GM19035 (cell line): Measurements from ENCODE around the gene CD3D.
A peak's percentile ranks its signal among the peaks of the same experiment; 100 is the strongest.
"Not testable (repeated sequence)": the region's sequence is repeated elsewhere in the genome, so short reads cannot be mapped to it uniquely, and the experiment has no call there.

Source experiments
- ATAC-seq: cut with Tn5 transposase; IDR thresholded peaks from one replicate; pipeline ENCODE4 v1.9.1; 2021; ENCODE audit not compliant: unreplicated experiment

CD3D gene

GRCh38 chr11:118339281-118339961 lies 3.1 kb downstream of the CD3D start:
- no peak for ATAC-seq

DNA sequence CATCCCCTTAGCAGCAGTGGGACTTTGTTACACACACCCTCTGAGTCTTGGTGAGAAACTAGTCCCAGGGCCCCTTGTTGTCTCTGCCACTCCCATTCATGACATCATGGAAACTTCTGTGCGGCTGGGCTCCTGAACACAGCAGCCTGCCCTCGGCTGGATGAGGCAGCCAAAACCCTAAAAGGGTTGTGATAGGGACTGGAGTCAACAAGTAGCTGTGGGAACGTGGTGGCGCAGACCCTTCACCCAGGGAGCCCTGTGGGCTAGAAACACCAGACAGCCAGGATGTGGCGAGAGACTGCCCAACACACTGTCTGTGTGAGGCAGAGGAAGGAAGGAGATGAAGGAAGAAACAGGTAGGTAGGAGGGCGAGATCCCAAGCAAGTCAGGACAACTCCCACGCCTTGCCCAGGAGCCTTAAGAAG lies 3.9 kb downstream of the CD3D start:
- ATAC-seq: peak; percentile 47

DNA sequence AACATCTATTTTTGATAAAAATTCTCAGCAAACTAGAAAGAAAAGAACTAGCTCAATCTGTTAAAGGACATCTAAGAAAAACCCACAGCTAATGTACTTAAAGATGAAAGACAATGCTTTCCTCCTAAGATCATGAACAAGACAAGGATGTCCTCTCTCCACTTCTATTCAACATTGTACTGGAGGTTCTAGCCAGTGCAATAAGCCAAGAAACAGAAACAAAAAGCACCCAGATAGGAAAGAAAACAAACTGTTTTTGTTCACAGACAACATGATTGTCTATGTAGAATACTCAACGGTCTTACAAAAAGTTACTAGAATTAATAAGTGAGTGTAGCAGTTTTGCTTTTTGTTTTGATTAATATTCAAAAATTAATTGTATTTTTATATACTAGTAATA lies 7.8 kb downstream of the CD3D start:
- ATAC-seq: no peak

GRCh38 chr11:118328745-118329144 lies 13.8 kb downstream of the CD3D start:
- ATAC-seq: no peak

GRCh38 chr11:118325283-118325682 lies 17.2 kb downstream of the CD3D start:
- ATAC-seq: no peak

DNA sequence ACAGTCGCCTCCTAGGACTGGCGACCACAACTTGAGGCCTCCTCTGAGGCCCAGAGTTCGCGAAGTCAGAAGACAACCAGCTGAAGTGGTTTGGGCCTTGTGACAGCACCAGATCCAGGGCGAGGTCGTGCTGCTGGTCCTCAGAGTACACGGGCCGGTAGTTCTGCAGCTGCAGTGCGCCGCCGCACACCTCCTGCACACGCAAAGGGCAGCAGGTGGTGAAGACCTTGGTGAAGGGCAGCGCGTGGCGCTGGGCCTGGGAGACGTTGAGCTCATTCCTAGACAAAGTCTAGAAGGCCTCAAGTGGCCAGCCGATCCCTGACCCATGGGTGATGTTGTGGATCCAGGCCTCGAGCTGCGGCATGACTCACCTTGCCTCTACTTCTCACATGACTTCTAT lies 19.8 kb downstream of the CD3D start:
- no peak for ATAC-seq

GRCh38 chr11:118321386-118322082 lies 21.0 kb downstream of the CD3D start:
- ATAC-seq: no peak

GRCh38 chr11:118320515-118320914 lies 22.0 kb downstream of the CD3D start:
- ATAC-seq: no peak

GRCh38 chr11:118319337-118319707 lies 23.2 kb downstream of the CD3D start:
- no peak for ATAC-seq

GRCh38 chr11:118318581-118319336 lies 23.7 kb downstream of the CD3D start:
- no peak for ATAC-seq

GRCh38 chr11:118318124-118318523 lies 24.4 kb downstream of the CD3D start:
- ATAC-seq: no peak

DNA sequence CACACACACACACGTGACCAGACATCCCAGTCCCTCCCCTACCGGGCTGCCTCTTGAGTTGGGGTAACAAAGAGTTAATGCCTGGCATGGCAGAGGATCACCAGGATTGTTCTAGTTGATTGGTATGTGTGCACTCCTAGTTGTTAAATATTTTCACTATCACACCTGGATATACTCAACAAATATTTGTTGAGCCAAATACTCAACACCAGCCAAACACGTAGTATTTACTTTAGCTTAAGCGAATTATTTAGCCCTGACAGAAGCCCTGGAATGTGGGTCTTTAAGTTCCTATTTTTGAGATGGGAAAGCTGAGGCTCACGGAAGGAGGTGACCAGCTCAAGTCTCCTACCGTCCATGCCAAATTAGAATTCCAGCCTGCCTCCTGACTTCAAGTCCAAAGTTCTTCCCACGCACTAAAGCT lies 27.5 kb downstream of the CD3D start:
- ATAC-seq: no peak

DNA sequence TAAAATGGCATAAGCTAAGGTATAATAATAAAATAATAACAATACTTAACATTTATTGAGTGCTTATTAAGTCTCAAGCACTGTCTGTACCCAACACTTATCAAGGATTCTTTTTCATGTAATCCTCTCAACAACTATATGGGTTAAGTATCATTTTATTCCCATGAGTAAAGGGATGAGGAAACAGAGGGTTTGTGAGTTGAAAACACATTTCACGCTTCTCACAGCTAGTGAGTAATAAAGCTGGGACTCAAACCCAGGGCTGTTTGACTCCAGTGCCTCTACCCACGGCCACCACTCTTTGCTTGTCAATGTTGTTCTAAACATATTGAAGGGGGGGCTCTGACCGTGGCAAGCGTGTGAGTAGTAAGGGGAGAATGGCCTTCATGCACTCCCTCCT lies 29.3 kb downstream of the CD3D start:
- no peak for ATAC-seq

- ATAC-seq: no peak
Measured at GRCh38 chr11:118312328-118312727, 30.2 kb downstream of the CD3D start.

DNA sequence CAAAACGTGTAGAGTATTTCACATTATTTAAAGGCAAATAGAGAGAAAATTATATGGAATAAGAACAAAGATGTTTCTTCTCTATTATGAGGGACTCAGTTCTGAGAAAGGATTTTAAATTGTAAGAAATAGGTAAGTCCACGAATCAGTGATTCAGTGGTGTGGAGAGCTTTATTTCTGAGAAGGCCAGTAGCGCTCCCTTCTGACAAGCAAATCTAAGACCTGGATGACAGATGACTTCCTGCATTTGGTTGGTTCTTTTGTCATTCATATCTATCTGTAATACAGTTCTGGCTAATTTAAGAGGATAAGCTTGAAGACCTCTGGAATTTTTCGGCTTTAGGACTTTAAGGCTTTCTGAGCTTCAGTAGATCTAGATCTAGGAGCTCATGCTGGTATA lies 31.0 kb downstream of the CD3D start:
- no peak for ATAC-seq

DNA sequence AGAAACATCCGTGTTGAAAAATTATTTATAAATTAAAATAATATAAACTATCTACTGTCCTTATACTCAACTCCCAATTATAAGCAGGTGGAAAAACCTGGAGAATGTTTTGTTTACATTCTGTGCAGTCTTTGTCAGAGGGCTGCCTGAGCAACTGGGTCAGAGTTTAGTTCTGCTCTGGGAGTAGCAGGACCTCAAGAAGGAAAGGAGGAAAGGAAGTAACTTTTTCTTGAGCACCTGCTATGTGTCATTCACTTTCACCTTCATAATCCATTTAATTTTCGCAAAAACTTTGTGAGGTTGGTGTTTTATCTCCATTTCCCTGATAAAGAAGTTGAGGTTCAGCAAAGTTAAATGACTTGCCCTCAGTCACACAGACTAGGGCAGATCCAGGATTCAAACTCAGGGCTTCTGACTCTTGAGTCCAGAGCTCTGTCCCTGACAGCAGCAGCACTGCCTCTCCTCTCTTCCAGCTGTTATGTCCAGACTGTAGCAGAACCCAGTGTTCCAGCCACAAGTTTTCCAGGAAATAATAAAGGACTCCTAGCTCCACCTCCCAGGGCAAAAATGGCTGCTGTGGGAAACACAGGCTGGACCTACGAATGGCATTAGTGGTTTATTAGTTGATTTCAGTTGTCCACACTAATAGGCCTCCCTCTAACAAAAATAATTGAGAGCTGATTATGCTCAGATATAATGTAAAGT lies 31.6 kb downstream of the CD3D start:
- ATAC-seq: no peak

DNA sequence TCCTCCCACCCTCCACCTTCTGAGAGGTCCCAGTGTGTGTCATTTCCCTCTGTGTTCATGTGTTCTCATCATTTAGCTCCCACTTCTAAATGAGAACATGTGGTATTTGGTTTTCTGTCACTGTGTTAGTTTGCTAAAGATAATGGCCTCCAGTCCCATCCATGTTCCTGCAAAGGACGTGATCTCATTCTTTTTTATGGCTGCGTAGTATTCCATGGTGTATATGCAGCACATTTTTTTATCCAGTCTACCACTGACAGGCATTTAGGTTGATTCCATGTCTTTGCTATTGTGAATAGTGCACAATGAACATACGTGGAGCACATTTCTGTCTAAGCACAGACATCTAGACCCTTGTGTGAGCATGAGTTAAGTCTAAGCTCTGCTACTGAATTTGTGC lies 32.2 kb downstream of the CD3D start:
- no peak for ATAC-seq

DNA sequence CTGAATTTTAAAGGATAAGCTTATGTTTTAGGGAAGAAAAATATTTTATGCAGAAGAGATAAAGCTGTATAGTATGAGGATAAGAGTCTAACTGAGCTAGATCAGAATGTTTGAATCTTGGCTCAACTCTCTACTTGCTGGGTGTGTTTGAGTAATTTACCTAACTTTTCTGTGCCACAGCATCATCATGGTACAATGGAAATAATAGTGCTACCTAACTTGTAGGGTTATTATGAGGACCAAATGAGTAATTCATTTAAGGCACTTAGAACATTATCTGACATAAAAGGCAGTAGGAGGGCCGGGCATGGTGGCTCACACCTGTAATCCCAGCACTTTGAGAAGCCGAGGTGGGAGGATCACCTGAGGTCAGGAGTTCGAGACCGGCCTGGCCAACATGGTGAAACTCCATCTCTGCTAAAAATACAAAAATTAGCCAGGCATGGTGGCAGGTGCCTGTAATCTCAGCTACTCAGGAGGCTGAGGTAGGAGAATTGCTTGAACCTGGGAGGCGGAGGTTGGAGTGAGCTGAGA lies 33.4 kb downstream of the CD3D start:
- ATAC-seq: not testable (repeated sequence)

- ATAC-seq: no peak
Measured at GRCh38 chr11:118306556-118306955, 35.9 kb downstream of the CD3D start.

DNA sequence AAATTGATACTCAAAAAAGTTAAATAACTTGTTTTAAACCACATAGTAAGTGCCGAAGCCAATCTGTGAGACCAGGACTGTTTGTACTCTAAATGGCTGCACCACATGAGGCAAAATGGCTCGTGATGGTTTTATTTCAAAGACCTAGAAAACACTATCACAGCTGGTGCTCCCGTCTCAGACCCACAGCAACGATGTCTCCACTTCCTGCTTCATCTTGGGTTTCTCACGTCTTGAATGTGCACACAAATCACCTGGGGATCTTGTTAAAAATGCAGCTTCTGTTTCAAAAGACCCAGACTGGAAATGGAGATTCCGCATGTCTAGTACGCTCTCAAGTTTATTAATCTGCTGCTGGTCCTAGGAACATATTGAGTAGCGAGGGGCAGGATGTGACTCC lies 36.8 kb downstream of the CD3D start:
- no peak for ATAC-seq

- ATAC-seq: no peak
Measured at GRCh38 chr11:118304568-118305248, 37.8 kb downstream of the CD3D start, which contains the start of gene CD3E. TSS of gene CD3E (plus strand) at chr11:118304730. CDS start at chr11:118304953, 223 bp downstream.
